Tracheal epithelial cell (primary cell): ENCODE data around the gene HJURP. TPM values are rescaled to one million over a fixed set of nuclear protein-coding genes. Genes with fewer than 3 reads are reported as not detected.

Source experiments
- total RNA-seq: library from RNA; depleted of rRNA; stranded (reverse); fragments of >200 nt; gene quantifications from 2 replicates; pipeline ENCODE4 v1.2.1, GENCODE V29; 2014

HJURP gene, protein sequence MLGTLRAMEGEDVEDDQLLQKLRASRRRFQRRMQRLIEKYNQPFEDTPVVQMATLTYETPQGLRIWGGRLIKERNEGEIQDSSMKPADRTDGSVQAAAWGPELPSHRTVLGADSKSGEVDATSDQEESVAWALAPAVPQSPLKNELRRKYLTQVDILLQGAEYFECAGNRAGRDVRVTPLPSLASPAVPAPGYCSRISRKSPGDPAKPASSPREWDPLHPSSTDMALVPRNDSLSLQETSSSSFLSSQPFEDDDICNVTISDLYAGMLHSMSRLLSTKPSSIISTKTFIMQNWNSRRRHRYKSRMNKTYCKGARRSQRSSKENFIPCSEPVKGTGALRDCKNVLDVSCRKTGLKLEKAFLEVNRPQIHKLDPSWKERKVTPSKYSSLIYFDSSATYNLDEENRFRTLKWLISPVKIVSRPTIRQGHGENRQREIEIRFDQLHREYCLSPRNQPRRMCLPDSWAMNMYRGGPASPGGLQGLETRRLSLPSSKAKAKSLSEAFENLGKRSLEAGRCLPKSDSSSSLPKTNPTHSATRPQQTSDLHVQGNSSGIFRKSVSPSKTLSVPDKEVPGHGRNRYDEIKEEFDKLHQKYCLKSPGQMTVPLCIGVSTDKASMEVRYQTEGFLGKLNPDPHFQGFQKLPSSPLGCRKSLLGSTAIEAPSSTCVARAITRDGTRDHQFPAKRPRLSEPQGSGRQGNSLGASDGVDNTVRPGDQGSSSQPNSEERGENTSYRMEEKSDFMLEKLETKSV
- total RNA-seq = 0.85 and 2.2 TPM in 2 replicates

DNA sequence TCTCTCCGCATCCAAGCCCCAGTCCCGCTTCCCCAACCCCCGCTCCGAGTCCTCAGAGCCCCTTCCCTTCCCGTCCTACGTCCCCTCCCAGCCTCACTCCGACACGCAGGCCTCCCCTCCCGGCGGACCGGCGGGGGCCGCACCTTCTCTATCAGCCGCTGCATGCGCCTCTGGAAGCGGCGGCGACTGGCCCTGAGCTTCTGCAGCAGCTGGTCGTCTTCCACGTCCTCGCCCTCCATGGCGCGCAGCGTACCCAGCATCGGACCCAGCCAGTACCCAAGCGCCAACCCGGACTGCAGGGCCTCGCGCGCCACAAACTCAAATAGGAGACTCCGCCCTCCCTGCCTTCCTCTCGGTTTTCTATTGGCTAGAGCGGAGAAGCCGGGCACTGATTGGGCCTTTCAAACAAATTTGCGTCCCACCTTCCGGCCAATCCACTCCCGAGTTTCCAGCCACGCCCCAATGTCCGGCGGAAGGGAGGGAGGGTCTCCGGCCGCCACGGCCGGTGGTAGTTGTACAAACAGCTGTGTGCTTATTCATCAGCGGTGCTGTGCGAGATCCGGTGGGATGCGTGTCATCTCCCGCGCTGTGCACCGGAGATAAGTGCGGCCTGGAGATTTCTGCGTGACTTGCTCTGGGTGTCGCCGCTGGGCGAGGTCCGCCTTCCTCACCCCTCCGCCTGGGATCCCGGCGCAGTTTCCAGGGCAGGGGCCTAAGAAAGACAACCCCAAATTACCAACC is at the start of gene HJURP:
Gene HJURP, minus strand, starts transcription at position 295 of the 741 bp plus-strand sequence. Its CDS starts 35 bp downstream, at position 260.

GRCh38 chr2:233867993-233868532 is 13.7 kb upstream of the HJURP start, which contains the start of gene MSL3B:
TSS of gene MSL3B (minus strand) at chr2:233868386.

Other genes with a start within 250 kb of the HJURP start
- under 0.01 and 0.43 TPM in 2 replicates for gene UGT1A8, start 236.9 kb downstream of the HJURP start, total RNA-seq
- not detected in 2 replicates for gene UGT1A10, start 218.1 kb downstream of the HJURP start, total RNA-seq
- 21.4 TPM in 1 of 2 replicates, not detected in the other for gene UGT1A9, start 182.6 kb downstream of the HJURP start, total RNA-seq
- gene UGT1A7, start 172.6 kb downstream of the HJURP start, total RNA-seq = 1.4 and 1.5 TPM in 2 replicates
- 23.2 and 60.5 TPM in 2 replicates for gene UGT1A6, start 161.6 kb downstream of the HJURP start, total RNA-seq
- gene UGT1A5, start 141.6 kb downstream of the HJURP start, total RNA-seq = 0.24 TPM in 1 of 2 replicates, not detected in the other
- 0.24 and 1.3 TPM in 2 replicates for gene UGT1A4, start 135.8 kb downstream of the HJURP start, total RNA-seq
- gene UGT1A3, start 125.5 kb downstream of the HJURP start, total RNA-seq = 0.24 TPM in 1 of 2 replicates, not detected in the other
- gene UGT1A1, start 94.3 kb downstream of the HJURP start, total RNA-seq = 0.48 and 1.1 TPM in 2 replicates
- not detected in 2 replicates for gene MROH2A, start 76.2 kb downstream of the HJURP start, total RNA-seq
- 0.96 TPM in 1 of 2 replicates, not detected in the other for gene TRPM8, start 62.8 kb upstream of the HJURP start, total RNA-seq
- not detected in 2 replicates for gene SPP2, start 196.2 kb upstream of the HJURP start, total RNA-seq